H9 (cell line): ENCODE results near the gene TPM2. TPM values are rescaled to one million over a fixed set of nuclear protein-coding genes. Genes with fewer than 3 reads are reported as not detected.
A peak's percentile ranks its signal among the peaks of the same experiment; 100 is the strongest.
"Not testable (repeated sequence)": the region's sequence is repeated elsewhere in the genome, so short reads cannot be mapped to it uniquely, and the experiment has no call there.

ENCODE experiments used
- DNase-seq: peaks from one replicate; pipeline ENCODE4 v3.0.0-alpha.2; 2017
- H2AFZ ChIP-seq: one replicate; pipeline ENCODE4 v1.6.1; 2013; ENCODE audit warnings: mild to moderate bottlenecking, low read length, control low read depth, moderate library complexity
- H2AK5ac ChIP-seq: 2 replicates; pipeline ENCODE4 v1.6.1; 2013; ENCODE audit warnings: low read length, control low read depth, mixed read lengths; ENCODE audit not compliant: insufficient read length
- H2BK120ac ChIP-seq: one replicate; pipeline ENCODE4 v1.6.1; 2013; ENCODE audit warnings: low read depth, mild to moderate bottlenecking, low read length, control low read depth, inconsistent platforms; ENCODE audit not compliant: poor library complexity, severe bottlenecking
- H2BK12ac ChIP-seq: 2 replicates; pipeline ENCODE4 v1.6.1; 2013; ENCODE audit warnings: low read length, control low read depth, mixed read lengths, low read depth; ENCODE audit not compliant: insufficient read length
- H2BK15ac ChIP-seq: 2 replicates; pipeline ENCODE4 v1.6.1; 2013; ENCODE audit warnings: low read depth, low read length, control low read depth
- H2BK20ac ChIP-seq: one replicate; pipeline ENCODE4 v1.6.1; 2013; ENCODE audit warnings: low read depth, mild to moderate bottlenecking, low read length, control low read depth, inconsistent platforms; ENCODE audit not compliant: poor library complexity, severe bottlenecking
- H2BK5ac ChIP-seq: 2 replicates; pipeline ENCODE4 v1.6.1; 2013; ENCODE audit warnings: low read length, control low read depth, mixed read lengths; ENCODE audit not compliant: insufficient read length
- H3K14ac ChIP-seq: 2 replicates; pipeline ENCODE4 v1.6.1; 2013; ENCODE audit warnings: low read length, control low read depth; ENCODE audit not compliant: insufficient read depth
- H3K18ac ChIP-seq: 2 replicates; pipeline ENCODE4 v1.6.1; 2013; ENCODE audit warnings: low read depth, mild to moderate bottlenecking, mixed read lengths, low read length, control low read depth; ENCODE audit not compliant: insufficient read length
- H3K23ac ChIP-seq: 2 replicates; pipeline ENCODE4 v1.6.1; 2013; ENCODE audit warnings: low read length, control low read depth, mixed read lengths, low read depth; ENCODE audit not compliant: insufficient read length
- H3K23me2 ChIP-seq: 2 replicates; pipeline ENCODE4 v1.6.1; 2013; ENCODE audit warnings: low read depth, mild to moderate bottlenecking, mixed read lengths, low read length, control low read depth; ENCODE audit not compliant: insufficient read length, poor library complexity, severe bottlenecking
- H3K27ac ChIP-seq: 2 replicates; pipeline ENCODE4 v1.5.1; 2013; ENCODE audit warnings: low read length, control low read depth, mixed read lengths, low read depth; ENCODE audit not compliant: insufficient read length
- H3K27me3 ChIP-seq: 2 replicates; pipeline ENCODE4 v1.6.1; 2013; ENCODE audit warnings: low read length, control low read depth, inconsistent platforms; ENCODE audit not compliant: insufficient read depth
- H3K4ac ChIP-seq: 2 replicates; pipeline ENCODE4 v1.6.1; 2013; ENCODE audit warnings: low read depth, mild to moderate bottlenecking, control low read depth, inconsistent platforms, low read length, moderate library complexity
- H3K4me1 ChIP-seq: 2 replicates; pipeline ENCODE4 v1.6.1; 2013; ENCODE audit warnings: low read length, control low read depth, inconsistent platforms; ENCODE audit not compliant: insufficient read depth
- H3K4me2 ChIP-seq: 2 replicates; pipeline ENCODE4 v1.6.1; 2013; ENCODE audit warnings: low read length, control low read depth, mixed read lengths; ENCODE audit not compliant: insufficient read length, insufficient read depth
- H3K56ac ChIP-seq: 2 replicates; pipeline ENCODE4 v1.6.1; 2013; ENCODE audit warnings: low read depth, mild to moderate bottlenecking, mixed read lengths, low read length, control low read depth; ENCODE audit not compliant: insufficient read length
- H3K79me1 ChIP-seq: 2 replicates; pipeline ENCODE4 v1.6.1; 2013; ENCODE audit warnings: low read depth, mild to moderate bottlenecking, moderate library complexity, low read length, control low read depth, inconsistent platforms; ENCODE audit not compliant: insufficient read depth, poor library complexity, severe bottlenecking
- H3K79me2 ChIP-seq: 2 replicates; pipeline ENCODE4 v1.6.1; 2013; ENCODE audit warnings: low read length, control low read depth, inconsistent platforms; ENCODE audit not compliant: insufficient read depth
- H3K9ac ChIP-seq: 2 replicates; pipeline ENCODE4 v1.6.1; 2013; ENCODE audit warnings: low read length, control low read depth, mixed read lengths; ENCODE audit not compliant: insufficient read length; ENCODE audit errors: extremely low read depth
- H3K9me3 ChIP-seq: one replicate; pipeline ENCODE4 v1.6.1; 2013; ENCODE audit warnings: low read depth, low read length, inconsistent platforms; ENCODE audit not compliant: control insufficient read depth
- H3T11ph ChIP-seq: one replicate; pipeline ENCODE4 v1.6.1; 2013; ENCODE audit warnings: mild to moderate bottlenecking, low read length, control low read depth, inconsistent platforms
- H4K20me1 ChIP-seq: one replicate; pipeline ENCODE4 v1.6.1; 2013; ENCODE audit not compliant: control insufficient read depth, insufficient read length, insufficient read depth
- H4K5ac ChIP-seq: 2 replicates; pipeline ENCODE4 v1.6.1; 2013; ENCODE audit warnings: low read depth, mild to moderate bottlenecking, mixed read lengths, low read length, control low read depth; ENCODE audit not compliant: insufficient read length
- H4K8ac ChIP-seq: replicated peaks from 2 replicates; pipeline ENCODE4 v1.6.1; 2013; ENCODE audit warnings: low read length, control low read depth, mixed read lengths, low read depth; ENCODE audit not compliant: insufficient read length
- H4K91ac ChIP-seq: 2 replicates; pipeline ENCODE4 v1.6.1; 2013; ENCODE audit warnings: low read depth, mild to moderate bottlenecking, moderate library complexity, mixed read lengths, low read length, control low read depth; ENCODE audit not compliant: insufficient read length
- H3K27ac Mint-ChIP-seq, 3 experiments: 2 replicates in 2 of 3; 3 replicates in 1 of 3; pipeline ENCODE4 v1.8.0; 2020 to 2021; ENCODE audit warnings: mixed read lengths in 3 of 3, mild to moderate bottlenecking in 1 of 3, moderate library complexity in 1 of 3
- H3K27me3 Mint-ChIP-seq: 2 replicates; pipeline ENCODE4 v1.8.0; 2021; ENCODE audit warnings: low read depth, mild to moderate bottlenecking, moderate library complexity, mixed read lengths
- H3K36me3 Mint-ChIP-seq, 3 experiments: 2 replicates in 2 of 3; 3 replicates in 1 of 3; pipeline ENCODE4 v1.8.0; 2020 to 2021; ENCODE audit warnings: low read depth in 3 of 3, mixed read lengths in 3 of 3; ENCODE audit not compliant: insufficient read depth in 1 of 3
- H3K4me1 Mint-ChIP-seq, 2 experiments: 2 replicates each; pipeline ENCODE4 v1.8.0; 2020; ENCODE audit warnings: mixed read lengths in 2 of 2
- H3K4me3 Mint-ChIP-seq, 2 experiments: 2 replicates in 1 of 2; 3 replicates in 1 of 2; pipeline ENCODE4 v1.8.0; 2020 to 2021; ENCODE audit warnings: mild to moderate bottlenecking in 2 of 2, mixed read lengths in 2 of 2, moderate library complexity in 1 of 2
- H3K9me3 Mint-ChIP-seq, 2 experiments: 2 replicates in 1 of 2; 3 replicates in 1 of 2; pipeline ENCODE4 v1.8.0; 2020; ENCODE audit warnings: mild to moderate bottlenecking in 2 of 2, mixed read lengths in 2 of 2, moderate library complexity in 1 of 2
- WGBS: extraction: QIAGEN DNeasy Blood & Tissue Kit; methylation state at CpG from one replicate; pipeline ENCODE4 v1.1.7; 2013; ENCODE audit warnings: missing lambda C conversion rate, low lambda C conversion rate, mixed read lengths; ENCODE audit not compliant: insufficient read length; ENCODE audit errors: extremely low coverage; 5-methylcytosine and 5-hydroxymethylcytosine counted together
- total RNA-seq: library from RNA; stranded (reverse); gene quantifications from 2 replicates; pipeline ENCODE4 v1.2.1, GENCODE V29; 2021
- TF ChIP-seq, protein P1 (sequence below): fragments of 200-600 bp; sonication (generic); conservative IDR thresholded peaks from 3 replicates; pipeline ENCODE4 v1.8.0; 2021; ENCODE audit warnings: antibody characterized with exemption, mild to moderate bottlenecking

TPM2 gene
- total RNA-seq, 1 experiment from 2014 or later: 225 TPM

DNA sequence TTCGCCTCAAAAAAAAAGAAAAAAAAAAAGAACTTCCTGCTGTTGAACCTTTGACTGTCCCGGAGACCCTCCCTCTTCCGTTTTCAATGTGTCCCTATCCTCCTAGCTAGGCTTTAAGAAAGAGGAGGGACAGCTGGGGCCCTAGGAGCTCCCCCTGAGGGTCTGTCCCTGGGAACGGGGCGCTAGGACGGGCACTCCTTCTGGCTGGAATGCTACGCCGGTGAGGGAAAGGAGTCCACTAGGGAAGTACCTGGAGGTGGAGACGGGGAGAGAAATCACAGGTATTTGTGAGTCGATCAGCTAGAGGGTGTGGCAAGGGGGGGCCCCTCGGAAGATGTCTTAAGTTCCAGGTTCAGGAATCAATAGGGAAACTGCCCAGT is 43.6 kb downstream of the TPM2 start:
- H3K23me2 ChIP-seq: no peaks in the 10 kb centered on the region
- peak overlapping the region; percentile 14 for H2AFZ ChIP-seq
- peak overlapping the region; percentile 21 for H3K18ac ChIP-seq
- no peak overlapping the region for H3K14ac ChIP-seq
- no peak overlapping the region for H4K5ac ChIP-seq
- no peaks in the 10 kb centered on the region for H4K20me1 ChIP-seq
- no peak overlapping the region for H2BK15ac ChIP-seq
- no peak overlapping the region for H3K4ac ChIP-seq
- TF ChIP-seq, protein P1, sequence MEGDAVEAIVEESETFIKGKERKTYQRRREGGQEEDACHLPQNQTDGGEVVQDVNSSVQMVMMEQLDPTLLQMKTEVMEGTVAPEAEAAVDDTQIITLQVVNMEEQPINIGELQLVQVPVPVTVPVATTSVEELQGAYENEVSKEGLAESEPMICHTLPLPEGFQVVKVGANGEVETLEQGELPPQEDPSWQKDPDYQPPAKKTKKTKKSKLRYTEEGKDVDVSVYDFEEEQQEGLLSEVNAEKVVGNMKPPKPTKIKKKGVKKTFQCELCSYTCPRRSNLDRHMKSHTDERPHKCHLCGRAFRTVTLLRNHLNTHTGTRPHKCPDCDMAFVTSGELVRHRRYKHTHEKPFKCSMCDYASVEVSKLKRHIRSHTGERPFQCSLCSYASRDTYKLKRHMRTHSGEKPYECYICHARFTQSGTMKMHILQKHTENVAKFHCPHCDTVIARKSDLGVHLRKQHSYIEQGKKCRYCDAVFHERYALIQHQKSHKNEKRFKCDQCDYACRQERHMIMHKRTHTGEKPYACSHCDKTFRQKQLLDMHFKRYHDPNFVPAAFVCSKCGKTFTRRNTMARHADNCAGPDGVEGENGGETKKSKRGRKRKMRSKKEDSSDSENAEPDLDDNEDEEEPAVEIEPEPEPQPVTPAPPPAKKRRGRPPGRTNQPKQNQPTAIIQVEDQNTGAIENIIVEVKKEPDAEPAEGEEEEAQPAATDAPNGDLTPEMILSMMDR: peak; percentile 14; the same call in 2 of the 3 replicates
- H2BK12ac ChIP-seq: no peak overlapping the region
- H3K79me1 ChIP-seq: no peaks in the 10 kb centered on the region
- H3K27me3 ChIP-seq: 0 out of 2 replicates have a peak, but pooled peaks cover 2% of the 10 kb centered on the region
- H3K56ac ChIP-seq: no peak overlapping the region
- H3K27ac ChIP-seq: no peak overlapping the region
- peaks cover under 1 to 6% (median 5%) of the 10 kb centered on the region in 3 experiments; a peak in 3 of 7 replicates for H3K36me3 Mint-ChIP-seq
- H3T11ph ChIP-seq: no peak overlapping the region
- no CpG with 5 or more reads among the region's 11 CpGs for WGBS
- H2AK5ac ChIP-seq: no peak overlapping the region
- peak; percentile 82 for DNase-seq
- no peak overlapping the region for H2BK20ac ChIP-seq
- H3K27ac Mint-ChIP-seq: peak overlapping the region; percentile 92 to 95 (median 94); a peak in 6 of 7 replicates
- H3K4me3 Mint-ChIP-seq: peak overlapping the region; percentile 85 to 96
- H3K9ac ChIP-seq: no peak overlapping the region
- H3K9me3 Mint-ChIP-seq: peaks cover 0 to 5% of the 10 kb centered on the region in 2 experiments; a peak in 3 of 5 replicates
- no peak overlapping the region for H4K8ac ChIP-seq
- H3K9me3 ChIP-seq: no peaks in the 10 kb centered on the region
- no peak overlapping the region for H2BK5ac ChIP-seq
- no peaks in the 10 kb centered on the region for H3K79me2 ChIP-seq
- no peak overlapping the region for H3K23ac ChIP-seq
- peaks cover under 1% of the 10 kb centered on the region; the same call in 1 of the 2 replicates for H3K4me1 ChIP-seq
- peak overlapping the region; percentile 86 for H3K4me2 ChIP-seq
- H3K4me1 Mint-ChIP-seq: peaks cover 26 to 29% of the 10 kb centered on the region in 2 experiments
- H3K27me3 Mint-ChIP-seq: peaks cover 5% of the 10 kb centered on the region
- peak overlapping the region; percentile 56 for H2BK120ac ChIP-seq
- no peak overlapping the region for H4K91ac ChIP-seq

DNA sequence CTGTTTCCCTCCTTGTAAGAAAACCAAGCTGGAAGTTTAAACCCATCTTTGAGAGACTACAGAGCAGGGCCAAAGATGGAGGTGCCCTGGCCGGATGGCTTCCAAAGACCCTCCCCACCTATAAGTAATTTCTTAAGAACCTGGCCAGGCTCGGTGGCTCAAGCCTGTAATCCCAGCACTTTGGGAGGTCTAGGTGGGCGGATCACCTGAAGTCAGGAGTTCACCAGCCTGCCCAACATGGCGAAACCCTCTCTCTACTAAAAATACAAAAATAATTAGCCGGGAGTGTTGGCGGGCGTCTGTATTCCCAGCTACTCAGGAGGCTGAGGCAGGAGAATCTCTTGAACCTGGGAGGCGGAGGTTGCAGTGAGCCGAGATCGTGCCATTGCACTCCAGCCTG is 44.0 kb downstream of the TPM2 start:
- not testable (repeated sequence) for H3K36me3 Mint-ChIP-seq, H2BK12ac ChIP-seq, H2BK5ac ChIP-seq, H3K18ac ChIP-seq, H4K91ac ChIP-seq, H2BK15ac ChIP-seq, H3K9ac ChIP-seq, H3K14ac ChIP-seq, H3K9me3 Mint-ChIP-seq, H4K20me1 ChIP-seq, H3T11ph ChIP-seq, H4K5ac ChIP-seq, H2AK5ac ChIP-seq, H3K23ac ChIP-seq, H3K27ac ChIP-seq, H3K79me2 ChIP-seq, H2BK20ac ChIP-seq, H3K9me3 ChIP-seq, H3K79me1 ChIP-seq, H3K27me3 ChIP-seq, H3K4ac ChIP-seq, H4K8ac ChIP-seq, H3K23me2 ChIP-seq, H3K56ac ChIP-seq, DNase-seq, H3K4me1 ChIP-seq, H3K27me3 Mint-ChIP-seq
- peak overlapping the region; percentile 85 to 96 for H3K4me3 Mint-ChIP-seq
- H3K27ac Mint-ChIP-seq: peak overlapping the region in 1 of 3 experiments; percentile 95; a peak in 3 of 7 replicates
- Histone ChIP-seq H3K4me2 (peak overlapping the region; percentile 86), H2AFZ (peak overlapping the region; percentile 41), H2BK120ac (peak overlapping the region; percentile 56)
- WGBS: no CpG with 5 or more reads among the region's 10 CpGs
- peaks cover 22 to 25% of the 10 kb centered on the region in 2 experiments for H3K4me1 Mint-ChIP-seq
